GM19239 (cell line): ENCODE results near the gene KBTBD4.
"Not testable (repeated sequence)": the region's sequence is repeated elsewhere in the genome, so short reads cannot be mapped to it uniquely, and the experiment has no call there.

Experiments used
- DNase-seq: peaks from one replicate; pipeline ENCODE4 v3.0.0; 2011; ENCODE audit warnings: low spot score; ENCODE audit not compliant: insufficient read length
- FAIRE-seq: peaks from 2 replicates; lab custom pipeline; 2011; peaks lifted over from hg19 to GRCh38; lab: Jason Lieb, UNC

KBTBD4 gene

GRCh38 chr11:47564366-47564765, 14.4 kb downstream of the KBTBD4 start:
- not testable (repeated sequence) for DNase-seq, FAIRE-seq

GRCh38 chr11:47562393-47562792, 16.4 kb downstream of the KBTBD4 start:
- not testable (repeated sequence) for FAIRE-seq, DNase-seq

- no peak for FAIRE-seq
Measured at GRCh38 chr11:47560426-47560825, 18.3 kb downstream of the KBTBD4 start.

GRCh38 chr11:47558695-47559094, 20.1 kb downstream of the KBTBD4 start:
- DNase-seq (no peak), FAIRE-seq (no peak)

More at GRCh38 chr11:47560426-47560825, 18.3 kb downstream of the KBTBD4 start:
- DNase-seq, result no peak

GRCh38 chr11:47557004-47557403, 21.8 kb downstream of the KBTBD4 start:
- DNase-seq, FAIRE-seq: not testable (repeated sequence)

GRCh38 chr11:47553406-47553743, 25.4 kb downstream of the KBTBD4 start:
- DNase-seq (no peak), FAIRE-seq (no peak)

- FAIRE-seq, result peak; percentile 78
- DNase-seq, result peak; percentile 84
Measured at GRCh38 chr11:47552566-47553405, 26.0 kb downstream of the KBTBD4 start, which contains the start of gene CELF1. Gene CELF1 (minus strand): TSS chr11:47553132. CDS start chr11:47499523, 53,609 bp downstream.

- FAIRE-seq, result peak; percentile 75
- DNase-seq, result no peak
Measured at GRCh38 chr11:47552056-47552565, 26.7 kb downstream of the KBTBD4 start.

- DNase-seq (no peak), FAIRE-seq (peak; percentile 93)
Measured at GRCh38 chr11:47551086-47551485, 27.7 kb downstream of the KBTBD4 start.

- DNase-seq (no peak), FAIRE-seq (no peak)
Measured at GRCh38 chr11:47550288-47551047, 28.3 kb downstream of the KBTBD4 start.

GRCh38 chr11:47546274-47546673, 32.5 kb downstream of the KBTBD4 start:
- DNase-seq, FAIRE-seq: not testable (repeated sequence)

- DNase-seq, result no peak
- FAIRE-seq, result no peak
Measured at GRCh38 chr11:47545298-47545697, 33.5 kb downstream of the KBTBD4 start.

- FAIRE-seq, result no peak
Measured at GRCh38 chr11:47541070-47541469, 37.7 kb downstream of the KBTBD4 start.

GRCh38 chr11:47539681-47540039, 39.1 kb downstream of the KBTBD4 start:
- DNase-seq (no peak), FAIRE-seq (no peak)

More at GRCh38 chr11:47541070-47541469, 37.7 kb downstream of the KBTBD4 start:
- no peak for DNase-seq

GRCh38 chr11:47538741-47539565, 39.8 kb downstream of the KBTBD4 start:
- no peak for DNase-seq
- FAIRE-seq, result no peak

- DNase-seq, result no peak
- no peak for FAIRE-seq
Measured at GRCh38 chr11:47536915-47537314, 41.9 kb downstream of the KBTBD4 start.

GRCh38 chr11:47534704-47535251, 44.0 kb downstream of the KBTBD4 start:
- DNase-seq (no peak), FAIRE-seq (no peak)

GRCh38 chr11:47533690-47534151, 45.0 kb downstream of the KBTBD4 start:
- FAIRE-seq (no peak), DNase-seq (no peak)

- no peak for DNase-seq
- no peak for FAIRE-seq
Measured at GRCh38 chr11:47532597-47533213, 46.1 kb downstream of the KBTBD4 start.
